ENCODE measurements around the gene FASTK.

DNA sequence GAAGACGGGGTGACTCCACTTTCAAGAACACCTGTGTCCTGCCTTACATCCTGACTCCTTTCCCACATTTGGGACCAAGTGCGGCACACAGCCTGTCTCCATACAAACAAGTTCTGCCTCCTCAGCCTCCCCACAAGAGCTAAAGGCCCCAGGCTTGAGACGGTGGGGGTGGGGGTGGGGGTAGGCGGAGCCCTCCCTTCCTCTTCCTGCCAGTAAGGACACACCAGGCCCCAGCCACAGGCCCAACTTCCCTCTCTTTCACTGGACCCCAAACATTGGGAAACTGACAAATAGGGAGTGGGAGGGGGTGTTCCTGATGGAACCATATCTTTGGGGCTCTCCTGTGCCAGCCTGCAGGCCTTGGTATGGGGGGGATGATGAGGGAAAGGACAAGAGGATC lies 27.5 kb downstream of the FASTK start:
- TF ChIP-seq EZH2 (IDR thresholded peaks at IDR 0.05) = no peak
- TF ChIP-seq, protein P1, sequence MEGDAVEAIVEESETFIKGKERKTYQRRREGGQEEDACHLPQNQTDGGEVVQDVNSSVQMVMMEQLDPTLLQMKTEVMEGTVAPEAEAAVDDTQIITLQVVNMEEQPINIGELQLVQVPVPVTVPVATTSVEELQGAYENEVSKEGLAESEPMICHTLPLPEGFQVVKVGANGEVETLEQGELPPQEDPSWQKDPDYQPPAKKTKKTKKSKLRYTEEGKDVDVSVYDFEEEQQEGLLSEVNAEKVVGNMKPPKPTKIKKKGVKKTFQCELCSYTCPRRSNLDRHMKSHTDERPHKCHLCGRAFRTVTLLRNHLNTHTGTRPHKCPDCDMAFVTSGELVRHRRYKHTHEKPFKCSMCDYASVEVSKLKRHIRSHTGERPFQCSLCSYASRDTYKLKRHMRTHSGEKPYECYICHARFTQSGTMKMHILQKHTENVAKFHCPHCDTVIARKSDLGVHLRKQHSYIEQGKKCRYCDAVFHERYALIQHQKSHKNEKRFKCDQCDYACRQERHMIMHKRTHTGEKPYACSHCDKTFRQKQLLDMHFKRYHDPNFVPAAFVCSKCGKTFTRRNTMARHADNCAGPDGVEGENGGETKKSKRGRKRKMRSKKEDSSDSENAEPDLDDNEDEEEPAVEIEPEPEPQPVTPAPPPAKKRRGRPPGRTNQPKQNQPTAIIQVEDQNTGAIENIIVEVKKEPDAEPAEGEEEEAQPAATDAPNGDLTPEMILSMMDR (IDR thresholded peaks at IDR 0.05) = no peak
